Measurements from ENCODE around the gene TPSD1.
"Not testable (repeated sequence)": the region's sequence is repeated elsewhere in the genome, so short reads cannot be mapped to it uniquely, and the experiment has no call there.

TPSD1 gene

DNA sequence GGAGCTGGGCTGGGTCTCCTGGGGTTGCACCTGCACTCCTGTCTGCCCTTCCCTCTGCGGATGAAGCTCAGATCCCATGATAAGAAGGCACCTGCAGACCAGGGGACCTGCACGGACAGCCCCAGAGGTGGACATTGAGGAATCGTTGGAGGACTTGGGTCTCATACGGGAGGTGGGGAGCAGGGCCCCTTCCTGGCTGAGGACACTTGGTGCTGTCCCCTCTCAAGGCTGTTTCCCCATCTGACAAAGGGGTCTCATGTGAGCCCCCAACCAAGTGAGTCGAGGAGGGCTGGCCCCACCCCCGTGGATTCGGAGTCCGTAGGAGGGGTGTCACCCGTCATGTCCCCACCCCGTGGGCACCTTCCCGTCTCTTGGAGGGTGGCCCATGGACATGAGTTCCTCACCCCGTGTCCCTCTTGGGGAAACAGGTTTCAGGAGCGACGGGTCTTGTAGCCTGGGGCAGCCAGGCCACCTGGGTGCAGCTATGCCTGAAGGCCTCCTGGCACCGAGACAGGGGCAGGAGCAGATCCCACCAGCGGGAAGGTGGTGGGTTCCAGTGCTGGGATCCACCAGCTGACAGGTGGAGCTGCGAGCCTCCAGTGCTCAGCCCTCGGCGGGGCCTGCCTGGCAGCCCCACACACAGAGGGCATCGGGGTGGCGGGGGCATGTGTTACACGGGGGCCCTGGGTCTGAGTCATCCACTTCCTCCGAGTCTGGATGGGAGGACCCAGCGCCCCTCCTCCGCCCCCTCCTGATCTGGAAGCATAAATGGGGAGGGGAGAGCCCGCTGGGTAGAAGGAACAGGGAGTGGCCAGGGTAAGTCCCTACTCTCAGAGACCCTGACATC lies at the start of gene TPSD1:
Gene TPSD1 (plus strand): TSS at position 794 of the 847 bp plus-strand sequence. CDS start 212 bp downstream, outside the sequence.
- not testable (repeated sequence) for H3K27ac Mint-ChIP-seq; H3K4me1 Mint-ChIP-seq; H3K9me3 Mint-ChIP-seq; ATAC-seq; DNase-seq; H3K27me3 Mint-ChIP-seq; H3K4me3 Mint-ChIP-seq; H3K36me3 Mint-ChIP-seq (ENCODE audit: low read depth)

- DNase-seq: no peak
- no peak overlapping the region for H3K27ac Mint-ChIP-seq
Observed at GRCh38 chr16:1206326-1206725, 49.5 kb upstream of the TPSD1 start.

GRCh38 chr16:1206786-1207185 lies 49.1 kb upstream of the TPSD1 start:
- no peak overlapping the region for H3K4me3 Mint-ChIP-seq
- no peaks in the 10 kb centered on the region for H3K9me3 Mint-ChIP-seq
- H3K36me3 Mint-ChIP-seq (ENCODE audit: low read depth): no peaks in the 10 kb centered on the region
- DNase-seq (no peak), ATAC-seq (no peak)
- no peaks in the 10 kb centered on the region for H3K27me3 Mint-ChIP-seq
- no peaks in the 10 kb centered on the region for H3K4me1 Mint-ChIP-seq
- H3K27ac Mint-ChIP-seq: no peak overlapping the region

More at GRCh38 chr16:1206326-1206725, 49.5 kb upstream of the TPSD1 start:
- no peak overlapping the region for H3K4me3 Mint-ChIP-seq
- no peaks in the 10 kb centered on the region for H3K36me3 Mint-ChIP-seq (ENCODE audit: low read depth)
- H3K4me1 Mint-ChIP-seq: no peaks in the 10 kb centered on the region
- no peaks in the 10 kb centered on the region for H3K9me3 Mint-ChIP-seq
- no peaks in the 10 kb centered on the region for H3K27me3 Mint-ChIP-seq
- ATAC-seq: no peak

DNA sequence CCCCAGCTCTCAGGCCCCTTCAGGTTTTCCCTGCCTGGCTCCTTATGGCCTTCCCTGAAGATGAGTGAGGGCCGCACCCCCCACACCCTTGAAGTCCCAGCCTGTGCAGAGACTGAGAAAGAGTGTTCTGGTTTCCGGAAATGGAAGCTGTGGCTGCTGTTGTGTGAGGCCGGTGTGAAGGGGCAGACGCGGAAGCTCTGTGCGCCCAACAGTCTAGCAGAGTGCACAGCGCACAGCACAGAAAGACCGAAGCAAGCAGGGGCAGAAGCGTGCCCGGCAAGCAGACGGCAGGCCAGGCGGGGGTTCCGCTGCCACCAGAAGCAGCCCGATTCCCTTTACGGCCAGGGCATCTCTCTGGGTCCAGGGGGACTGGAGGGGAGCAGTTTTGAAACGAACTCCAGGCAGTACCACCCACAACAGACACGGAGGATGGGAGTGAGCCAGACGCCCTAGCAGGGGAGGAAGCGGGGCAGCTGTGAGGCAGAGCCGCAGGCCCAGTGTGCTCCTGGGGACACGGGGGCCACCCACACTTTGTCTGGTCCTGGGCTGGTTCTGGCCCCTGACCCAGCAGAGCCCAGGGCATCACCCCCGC lies 47.5 kb upstream of the TPSD1 start:
- Mint-ChIP-seq H3K36me3 (ENCODE audit: low read depth) (no peaks in the 10 kb centered on the region), H3K4me1 (no peaks in the 10 kb centered on the region), H3K4me3 (peak overlapping the region; percentile 6), H3K27ac (no peak overlapping the region), H3K27me3 (no peaks in the 10 kb centered on the region), H3K9me3 (no peaks in the 10 kb centered on the region)
- no peak for DNase-seq
- ATAC-seq: no peak

GRCh38 chr16:1209081-1209480 lies 46.8 kb upstream of the TPSD1 start:
- no peaks in the 10 kb centered on the region for H3K27me3 Mint-ChIP-seq
- H3K9me3 Mint-ChIP-seq: no peaks in the 10 kb centered on the region
- DNase-seq (no peak), ATAC-seq (no peak)
- no peak overlapping the region for H3K4me3 Mint-ChIP-seq
- no peaks in the 10 kb centered on the region for H3K4me1 Mint-ChIP-seq
- H3K27ac Mint-ChIP-seq: no peak overlapping the region
- no peaks in the 10 kb centered on the region for H3K36me3 Mint-ChIP-seq (ENCODE audit: low read depth)

DNA sequence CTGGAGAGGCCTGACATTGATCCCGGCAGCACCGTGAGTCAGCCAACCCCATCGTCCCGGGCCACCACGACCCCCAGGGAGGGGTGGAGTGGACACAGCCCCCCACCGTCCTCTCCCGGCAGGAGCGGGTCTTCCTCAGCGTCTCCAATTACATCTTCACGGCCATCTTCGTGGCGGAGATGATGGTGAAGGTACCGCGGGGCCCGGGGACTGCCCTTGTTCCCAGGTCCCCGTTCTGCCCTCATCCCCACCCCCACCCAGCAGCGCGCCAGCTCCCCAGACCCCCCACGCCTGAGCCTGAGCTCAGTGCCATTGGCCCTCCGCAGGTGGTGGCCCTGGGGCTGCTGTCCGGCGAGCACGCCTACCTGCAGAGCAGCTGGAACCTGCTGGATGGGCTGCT lies 45.4 kb upstream of the TPSD1 start:
- no peaks in the 10 kb centered on the region for H3K9me3 Mint-ChIP-seq
- no peaks in the 10 kb centered on the region for H3K36me3 Mint-ChIP-seq (ENCODE audit: low read depth)
- H3K27ac Mint-ChIP-seq: no peak overlapping the region
- H3K27me3 Mint-ChIP-seq: no peaks in the 10 kb centered on the region
- no peak for ATAC-seq
- H3K4me3 Mint-ChIP-seq: no peak overlapping the region
- no peak for DNase-seq
- no peaks in the 10 kb centered on the region for H3K4me1 Mint-ChIP-seq

- DNase-seq: no peak
- H3K4me3 Mint-ChIP-seq: no peak overlapping the region
- no peaks in the 10 kb centered on the region for H3K27me3 Mint-ChIP-seq
- no peak overlapping the region for H3K27ac Mint-ChIP-seq
- ATAC-seq: no peak
- no peaks in the 10 kb centered on the region for H3K9me3 Mint-ChIP-seq
- no peaks in the 10 kb centered on the region for H3K4me1 Mint-ChIP-seq
- H3K36me3 Mint-ChIP-seq (ENCODE audit: low read depth): no peaks in the 10 kb centered on the region
Observed at GRCh38 chr16:1211451-1212268, 44.2 kb upstream of the TPSD1 start.

DNA sequence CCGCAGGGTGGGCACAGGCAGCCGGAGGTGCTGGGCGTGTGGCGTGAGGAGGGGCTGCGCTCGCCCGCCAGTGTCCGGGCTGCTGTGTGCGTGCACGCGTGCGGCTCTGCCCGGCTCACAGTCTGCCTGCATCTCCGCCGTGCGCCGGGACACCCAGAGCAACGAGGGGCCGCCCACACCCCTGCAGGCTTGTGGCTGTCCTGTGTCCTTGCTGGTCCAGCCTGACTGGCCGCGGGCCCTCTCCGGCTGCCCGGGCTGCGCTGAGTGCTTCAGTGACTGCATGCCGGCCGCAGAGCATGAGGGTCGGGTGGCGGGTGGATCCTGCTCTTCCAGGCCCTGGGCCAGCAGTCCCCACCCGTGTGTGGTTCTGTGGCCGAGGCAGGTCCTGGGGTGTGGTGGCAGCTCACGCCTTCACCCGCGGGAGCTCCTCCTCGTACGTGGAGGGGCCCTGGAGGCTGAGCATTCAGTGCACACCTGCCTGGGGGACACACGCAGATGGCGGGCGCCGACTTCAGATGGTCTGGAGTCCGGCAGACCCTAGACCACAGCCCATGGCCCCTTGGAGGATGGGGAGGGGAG lies 43.2 kb upstream of the TPSD1 start:
- H3K36me3 Mint-ChIP-seq (ENCODE audit: low read depth): no peaks in the 10 kb centered on the region
- ATAC-seq (no peak), DNase-seq (no peak)
- H3K9me3 Mint-ChIP-seq: no peaks in the 10 kb centered on the region
- H3K27me3 Mint-ChIP-seq: no peaks in the 10 kb centered on the region
- no peaks in the 10 kb centered on the region for H3K4me1 Mint-ChIP-seq
- H3K4me3 Mint-ChIP-seq: no peak overlapping the region
- no peak overlapping the region for H3K27ac Mint-ChIP-seq

DNA sequence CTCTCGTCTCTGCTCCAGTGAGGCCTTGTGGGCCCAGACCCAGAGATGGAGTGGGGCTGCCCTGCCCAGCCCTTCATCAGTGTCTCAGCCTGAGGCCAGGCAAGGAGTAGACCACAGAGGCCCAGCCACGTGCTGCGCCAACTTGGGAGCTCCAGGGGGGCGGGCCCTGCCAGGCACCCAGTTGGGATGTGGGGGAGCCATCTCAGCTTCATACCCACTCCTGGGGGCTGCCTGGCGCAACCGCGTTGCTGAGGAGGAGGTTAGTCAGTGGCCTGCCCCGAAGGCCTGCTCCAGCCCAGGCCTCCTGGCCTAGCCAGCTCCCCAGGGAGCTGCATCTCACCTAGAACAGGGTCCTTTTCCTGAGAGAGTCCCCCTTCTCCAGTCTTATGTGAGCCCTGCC lies 42.6 kb upstream of the TPSD1 start:
- ATAC-seq (no peak), DNase-seq (no peak)
- Mint-ChIP-seq H3K9me3 (no peaks in the 10 kb centered on the region), H3K4me1 (no peaks in the 10 kb centered on the region), H3K36me3 (ENCODE audit: low read depth) (no peaks in the 10 kb centered on the region), H3K27ac (no peak overlapping the region), H3K4me3 (no peak overlapping the region), H3K27me3 (no peaks in the 10 kb centered on the region)

DNA sequence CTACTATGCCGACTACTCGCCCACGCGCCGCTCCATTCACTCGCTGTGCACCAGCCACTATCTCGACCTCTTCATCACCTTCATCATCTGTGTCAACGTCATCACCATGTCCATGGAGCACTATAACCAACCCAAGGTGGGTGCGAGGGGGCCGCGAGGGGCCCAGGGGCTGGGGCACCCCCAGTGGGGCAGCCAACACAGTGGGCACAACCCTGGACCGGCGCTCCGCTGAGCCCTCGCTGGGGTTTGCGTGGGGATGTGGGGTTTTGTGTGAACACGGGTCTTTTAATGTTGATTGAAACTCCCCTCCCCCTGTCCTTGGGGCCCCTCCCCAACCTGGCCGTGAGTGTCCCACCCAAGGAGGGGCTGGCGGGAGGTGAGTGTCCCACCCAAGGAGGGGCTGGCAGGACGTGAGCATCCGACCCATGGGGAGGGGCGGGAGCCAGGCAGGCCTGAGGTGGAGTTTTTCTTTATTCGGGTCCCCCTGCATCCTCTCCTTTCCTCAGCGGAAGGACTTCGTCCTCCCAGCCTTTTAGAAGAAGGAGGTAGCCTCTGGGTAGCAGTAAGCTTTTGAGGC lies 42.0 kb upstream of the TPSD1 start:
- Mint-ChIP-seq H3K9me3 (no peaks in the 10 kb centered on the region), H3K27me3 (no peaks in the 10 kb centered on the region), H3K4me1 (no peaks in the 10 kb centered on the region), H3K27ac (no peak overlapping the region), H3K4me3 (no peak overlapping the region), H3K36me3 (ENCODE audit: low read depth) (no peaks in the 10 kb centered on the region)
- ATAC-seq (no peak), DNase-seq (no peak)

- DNase-seq (no peak), ATAC-seq (no peak)
- Mint-ChIP-seq H3K4me1 (no peaks in the 10 kb centered on the region), H3K4me3 (no peak overlapping the region), H3K27me3 (no peaks in the 10 kb centered on the region), H3K9me3 (no peaks in the 10 kb centered on the region), H3K27ac (no peak overlapping the region), H3K36me3 (ENCODE audit: low read depth) (no peaks in the 10 kb centered on the region)
Observed at GRCh38 chr16:1214719-1215118, 41.1 kb upstream of the TPSD1 start.

DNA sequence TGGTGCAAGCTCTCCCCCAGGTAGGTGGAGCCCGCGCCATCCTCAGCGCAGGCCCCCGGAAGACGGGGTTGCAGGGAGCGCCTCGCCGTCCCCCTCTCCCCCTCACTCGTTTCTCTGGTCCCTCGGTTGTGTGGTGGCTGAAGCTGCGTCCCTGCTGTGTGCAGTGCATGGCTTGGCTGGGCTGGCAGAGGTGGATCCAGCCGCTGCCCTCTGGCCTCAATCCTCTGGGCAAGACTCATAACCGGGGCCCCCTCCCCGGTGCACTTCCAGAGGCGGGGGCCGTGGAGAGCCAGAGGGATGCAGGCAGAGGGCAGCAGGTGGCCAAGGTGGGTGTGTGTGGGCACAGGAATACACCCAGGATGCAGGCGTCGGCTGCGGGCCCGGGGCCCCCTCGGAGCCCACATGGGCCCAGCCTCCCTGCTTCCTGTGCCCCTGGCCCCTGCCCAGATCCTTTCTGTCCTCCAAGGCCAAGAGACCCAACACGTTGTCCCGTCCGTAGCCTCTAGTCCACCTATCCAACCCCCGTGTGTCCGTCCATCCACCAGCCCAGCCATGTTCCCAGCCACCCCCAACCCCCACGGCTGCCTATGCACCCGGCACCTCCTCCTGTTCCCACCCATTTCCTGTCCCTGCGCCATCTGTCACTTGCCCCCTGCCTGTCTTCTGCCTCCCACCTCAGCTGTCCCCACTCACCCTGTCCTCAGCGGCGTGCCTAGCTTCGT lies 40.1 kb upstream of the TPSD1 start:
- Mint-ChIP-seq H3K4me1 (no peaks in the 10 kb centered on the region), H3K27me3 (no peaks in the 10 kb centered on the region), H3K36me3 (ENCODE audit: low read depth) (no peaks in the 10 kb centered on the region), H3K9me3 (no peaks in the 10 kb centered on the region), H3K27ac (no peak overlapping the region), H3K4me3 (no peak overlapping the region)
- ATAC-seq: no peak
- DNase-seq: no peak

GRCh38 chr16:1216296-1216619 lies 39.6 kb upstream of the TPSD1 start:
- Mint-ChIP-seq H3K4me3 (no peak overlapping the region), H3K27me3 (no peaks in the 10 kb centered on the region), H3K27ac (no peak overlapping the region), H3K9me3 (no peaks in the 10 kb centered on the region), H3K4me1 (no peaks in the 10 kb centered on the region), H3K36me3 (ENCODE audit: low read depth) (no peaks in the 10 kb centered on the region)
- DNase-seq: no peak
- no peak for ATAC-seq

Measured in activated naive CD8-positive, alpha-beta T cell treated with anti-CD3 and anti-CD28 coated beads, Interleukin-2, amount 50 U/mL, for 24 hours (primary cell).